ENCODE data around the gene CENPE. TPM values are rescaled to one million over a fixed set of nuclear protein-coding genes. Genes with fewer than 3 reads are reported as not detected.

CENPE gene
- total and polyA plus RNA-seq, 2 of the 4 experiments (the other 2 are of a cell fraction): 3.7 to 14.5 TPM

DNA sequence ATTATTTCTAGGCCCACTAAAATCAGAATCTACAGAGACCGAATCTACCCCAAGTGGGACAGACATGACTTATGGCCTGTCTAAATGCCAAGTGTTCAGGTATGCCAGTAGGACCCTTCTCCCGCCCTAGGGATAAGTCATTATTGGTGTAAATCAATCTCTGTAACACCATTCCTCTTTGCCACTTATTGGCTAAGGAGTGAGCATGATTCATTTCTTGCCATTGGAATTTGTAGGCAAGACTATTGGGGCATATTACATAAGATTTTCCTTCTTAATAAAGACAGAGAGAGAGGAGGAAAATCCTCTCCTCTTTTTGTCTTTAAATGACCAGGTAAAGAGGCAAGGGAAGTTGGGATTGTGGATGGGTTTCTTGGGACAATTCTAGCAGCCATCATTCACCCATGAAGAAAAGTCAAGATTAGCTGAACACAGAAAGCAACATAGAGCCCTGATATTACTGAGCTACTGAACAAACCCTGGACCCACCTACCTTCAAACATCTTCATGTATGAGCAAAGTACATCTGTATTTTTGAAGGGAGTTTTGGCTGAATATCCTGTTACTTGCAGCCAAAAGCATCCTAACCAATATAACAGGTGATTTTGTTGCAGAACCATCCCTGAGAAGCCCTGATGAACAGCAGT is 124.2 kb downstream of the CENPE start:
- Histone ChIP-seq H3K4me3 (ENCODE audit: insufficient read depth, low read depth, low read length) (no peak overlapping the region), H2AK9ac (replicated peaks; ENCODE audit: low read depth, low read length, poor library complexity) (no peak overlapping the region), H3K27me3 (ENCODE audit: control insufficient read depth, insufficient read depth, low read length) (no peaks in the 10 kb centered on the region), H3K79me1 (ENCODE audit: low read depth in 1 of 2, low read length in 2 of 2) (peaks cover 16 to 20% of the 10 kb centered on the region in 2 experiments), H3K4me1 (ENCODE audit: control insufficient read depth, insufficient read depth, low read length) (peaks cover 2% of the 10 kb centered on the region; the same call in 1 of the 2 replicates), H2BK15ac (ENCODE audit: low read depth, low read length) (no peak overlapping the region), H2BK5ac (ENCODE audit: low read depth, low read length, poor library complexity, severe bottlenecking) (no peak overlapping the region), H3K23ac (ENCODE audit: low read depth, low read length) (no peak overlapping the region), H2BK120ac (ENCODE audit: low read depth, low read length) (no peak overlapping the region), H2AK5ac (ENCODE audit: low read depth, low read length) (no peak overlapping the region), H3K9ac (ENCODE audit: low read depth, low read length) (no peak overlapping the region), H3K27ac (ENCODE audit: insufficient read depth, low read length) (no peak overlapping the region), H3K4me2 (ENCODE audit: low read depth, low read length) (no peak overlapping the region), H4K5ac (ENCODE audit: low read depth, low read length) (no peak overlapping the region), H3K14ac (replicated peaks; ENCODE audit: low read depth, low read length) (no peak overlapping the region), H4K8ac (ENCODE audit: low read depth in 2 of 2, low read length in 2 of 2) (no peak overlapping the region), H4K91ac (ENCODE audit: insufficient read depth, low read depth, low read length) (no peak overlapping the region), H2AFZ (replicated peaks; ENCODE audit: low read length, poor library complexity) (no peak overlapping the region), H4K20me1 (ENCODE audit: insufficient read depth, low read length) (no peaks in the 10 kb centered on the region), H3K56ac (ENCODE audit: extremely low read depth, insufficient read depth, low read length) (no peak overlapping the region), H3K9me3 (ENCODE audit: control insufficient read depth, insufficient read depth, low read length) (no peaks in the 10 kb centered on the region), H2BK20ac (ENCODE audit: low read depth, low read length) (no peak overlapping the region), H3K4ac (ENCODE audit: low read depth, low read length) (no peak overlapping the region), H3K9me1 (ENCODE audit: insufficient read depth, low read length) (peaks cover 6% of the 10 kb centered on the region; the same call in 1 of the 2 replicates), H3K18ac (ENCODE audit: low read depth, low read length) (no peak overlapping the region), H3K36me3 (ENCODE audit: control insufficient read depth, insufficient read depth, low read length) (no peaks in the 10 kb centered on the region)
- no TSS peak for BruUV-seq (replicated peaks)
- DNase-seq (no peak), ATAC-seq (ENCODE audit: low read depth) (no peak)
- WGBS, 2 experiments (ENCODE audit: extremely low coverage in 2 of 2, insufficient read length in 1 of 2): no CpG with 5 or more reads among the region's 2 CpGs
- TF ChIP-seq CHD1 (IDR thresholded peaks at IDR 0.05; ENCODE audit: low read depth, low read length) (no peak), RFX5 (IDR thresholded peaks at IDR 0.05; ENCODE audit: low read depth, low read length) (no peak), NFE2L2 (IDR thresholded peaks at IDR 0.05; ENCODE audit: low read depth, low read length) (no peak), RAD21 (IDR thresholded peaks at IDR 0.05; ENCODE audit: low read length) (no peak), MAFK (IDR thresholded peaks at IDR 0.05; ENCODE audit: low read depth, low read length) (no peak), SMC3 (IDR thresholded peaks at IDR 0.05; ENCODE audit: low read depth, low read length) (no peak), FOS (IDR thresholded peaks at IDR 0.05; ENCODE audit: low read depth, low read length) (no peak), BHLHE40 (IDR thresholded peaks at IDR 0.05; ENCODE audit: low read depth, low read length) (no peak), CEBPB (IDR thresholded peaks at IDR 0.05; ENCODE audit: low read depth, low read length) (no peak), MXI1 (IDR thresholded peaks at IDR 0.05; ENCODE audit: borderline replicate concordance, low read depth, low read length) (no peak), RCOR1 (IDR thresholded peaks at IDR 0.05; ENCODE audit: insufficient replicate concordance, low read length) (no peak), MAZ (IDR thresholded peaks at IDR 0.05; ENCODE audit: borderline replicate concordance, low read depth, low read length) (no peak), POLR2A (IDR thresholded peaks at IDR 0.05; ENCODE audit: low read depth, low read length) (no peak)
- TF ChIP-seq, protein P1, sequence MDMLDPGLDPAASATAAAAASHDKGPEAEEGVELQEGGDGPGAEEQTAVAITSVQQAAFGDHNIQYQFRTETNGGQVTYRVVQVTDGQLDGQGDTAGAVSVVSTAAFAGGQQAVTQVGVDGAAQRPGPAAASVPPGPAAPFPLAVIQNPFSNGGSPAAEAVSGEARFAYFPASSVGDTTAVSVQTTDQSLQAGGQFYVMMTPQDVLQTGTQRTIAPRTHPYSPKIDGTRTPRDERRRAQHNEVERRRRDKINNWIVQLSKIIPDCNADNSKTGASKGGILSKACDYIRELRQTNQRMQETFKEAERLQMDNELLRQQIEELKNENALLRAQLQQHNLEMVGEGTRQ (IDR thresholded peaks at IDR 0.05; ENCODE audit: low read depth, low read length): no peak
- TF ChIP-seq, protein P2, sequence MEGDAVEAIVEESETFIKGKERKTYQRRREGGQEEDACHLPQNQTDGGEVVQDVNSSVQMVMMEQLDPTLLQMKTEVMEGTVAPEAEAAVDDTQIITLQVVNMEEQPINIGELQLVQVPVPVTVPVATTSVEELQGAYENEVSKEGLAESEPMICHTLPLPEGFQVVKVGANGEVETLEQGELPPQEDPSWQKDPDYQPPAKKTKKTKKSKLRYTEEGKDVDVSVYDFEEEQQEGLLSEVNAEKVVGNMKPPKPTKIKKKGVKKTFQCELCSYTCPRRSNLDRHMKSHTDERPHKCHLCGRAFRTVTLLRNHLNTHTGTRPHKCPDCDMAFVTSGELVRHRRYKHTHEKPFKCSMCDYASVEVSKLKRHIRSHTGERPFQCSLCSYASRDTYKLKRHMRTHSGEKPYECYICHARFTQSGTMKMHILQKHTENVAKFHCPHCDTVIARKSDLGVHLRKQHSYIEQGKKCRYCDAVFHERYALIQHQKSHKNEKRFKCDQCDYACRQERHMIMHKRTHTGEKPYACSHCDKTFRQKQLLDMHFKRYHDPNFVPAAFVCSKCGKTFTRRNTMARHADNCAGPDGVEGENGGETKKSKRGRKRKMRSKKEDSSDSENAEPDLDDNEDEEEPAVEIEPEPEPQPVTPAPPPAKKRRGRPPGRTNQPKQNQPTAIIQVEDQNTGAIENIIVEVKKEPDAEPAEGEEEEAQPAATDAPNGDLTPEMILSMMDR (conservative IDR thresholded peaks at IDR 0.05; ENCODE audit: low read depth, low read length): no peak
- TF ChIP-seq, protein P3, sequence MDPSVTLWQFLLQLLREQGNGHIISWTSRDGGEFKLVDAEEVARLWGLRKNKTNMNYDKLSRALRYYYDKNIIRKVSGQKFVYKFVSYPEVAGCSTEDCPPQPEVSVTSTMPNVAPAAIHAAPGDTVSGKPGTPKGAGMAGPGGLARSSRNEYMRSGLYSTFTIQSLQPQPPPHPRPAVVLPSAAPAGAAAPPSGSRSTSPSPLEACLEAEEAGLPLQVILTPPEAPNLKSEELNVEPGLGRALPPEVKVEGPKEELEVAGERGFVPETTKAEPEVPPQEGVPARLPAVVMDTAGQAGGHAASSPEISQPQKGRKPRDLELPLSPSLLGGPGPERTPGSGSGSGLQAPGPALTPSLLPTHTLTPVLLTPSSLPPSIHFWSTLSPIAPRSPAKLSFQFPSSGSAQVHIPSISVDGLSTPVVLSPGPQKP (IDR thresholded peaks at IDR 0.05; ENCODE audit: borderline replicate concordance, low read depth, low read length): no peak
- dilution Hi-C loops (cut with HindIII; ENCODE audit: low sequenced_read_pairs, unreplicated experiment) (no loop called here), in situ Hi-C loops (cut with MboI; ENCODE audit: low sequenced_read_pairs) (no loop called here), intact Hi-C loops (cut with micrococcal nuclease) (no loop called here)
- POLR2A ChIA-PET (ENCODE audit: unreplicated experiment): no interaction called here
- CTCF ChIA-PET: no interaction called here
